Breast epithelium (tissue), 3 donors: ENCODE results near the gene WHRN.

Experiments used
- POLR2A ChIP-seq: fragments of 450-650 bp; IDR thresholded peaks from one replicate; pipeline ENCODE4 v1.6.1; 2016; ENCODE audit warnings: antibody characterized with exemption, mild to moderate bottlenecking, moderate library complexity
- POLR2AphosphoS5 ChIP-seq, 3 donors: sonication (generic); formaldehyde crosslinking; IDR thresholded peaks; one replicate each; pipeline ENCODE4 v1.6.1; 2017; ENCODE audit warnings: antibody characterized with exemption in 3 of 3
- TF ChIP-seq, protein P1 (sequence below), 3 donors: fragments of 450-650 bp; IDR thresholded peaks; one replicate each; pipeline ENCODE4 v1.5.1; 2016 to 2017; ENCODE audit warnings: antibody characterized with exemption in 3 of 3, mild to moderate bottlenecking in 3 of 3, moderate library complexity in 3 of 3

DNA sequence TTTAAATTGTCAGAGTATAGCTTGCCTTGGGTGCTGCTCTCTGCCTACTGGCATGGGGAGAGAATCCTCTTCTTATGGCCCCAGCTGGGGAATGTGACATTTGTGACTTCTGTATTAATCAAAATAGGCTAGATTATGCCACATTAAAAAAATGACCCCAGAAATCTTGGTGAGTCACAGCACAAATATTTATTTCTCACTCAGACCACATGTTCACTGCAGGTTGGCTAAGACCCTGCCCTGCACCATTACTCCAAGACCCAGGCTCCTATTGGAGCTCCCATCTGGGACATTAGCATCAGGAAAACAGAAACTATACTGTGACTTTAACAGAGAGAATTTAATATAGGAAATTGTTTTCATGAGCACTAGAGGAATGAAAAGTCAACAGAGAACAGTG lies 16.6 kb upstream of the WHRN start:
- TF ChIP-seq, protein P1, sequence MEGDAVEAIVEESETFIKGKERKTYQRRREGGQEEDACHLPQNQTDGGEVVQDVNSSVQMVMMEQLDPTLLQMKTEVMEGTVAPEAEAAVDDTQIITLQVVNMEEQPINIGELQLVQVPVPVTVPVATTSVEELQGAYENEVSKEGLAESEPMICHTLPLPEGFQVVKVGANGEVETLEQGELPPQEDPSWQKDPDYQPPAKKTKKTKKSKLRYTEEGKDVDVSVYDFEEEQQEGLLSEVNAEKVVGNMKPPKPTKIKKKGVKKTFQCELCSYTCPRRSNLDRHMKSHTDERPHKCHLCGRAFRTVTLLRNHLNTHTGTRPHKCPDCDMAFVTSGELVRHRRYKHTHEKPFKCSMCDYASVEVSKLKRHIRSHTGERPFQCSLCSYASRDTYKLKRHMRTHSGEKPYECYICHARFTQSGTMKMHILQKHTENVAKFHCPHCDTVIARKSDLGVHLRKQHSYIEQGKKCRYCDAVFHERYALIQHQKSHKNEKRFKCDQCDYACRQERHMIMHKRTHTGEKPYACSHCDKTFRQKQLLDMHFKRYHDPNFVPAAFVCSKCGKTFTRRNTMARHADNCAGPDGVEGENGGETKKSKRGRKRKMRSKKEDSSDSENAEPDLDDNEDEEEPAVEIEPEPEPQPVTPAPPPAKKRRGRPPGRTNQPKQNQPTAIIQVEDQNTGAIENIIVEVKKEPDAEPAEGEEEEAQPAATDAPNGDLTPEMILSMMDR (IDR thresholded peaks at IDR 0.05) = no peak
- TF ChIP-seq POLR2A = no peak
- TF ChIP-seq POLR2AphosphoS5 (IDR thresholded peaks at IDR 0.05) = no peak
